GM19372 (cell line): Measurements from ENCODE around the gene CELSR2.
"Not testable (repeated sequence)": the region's sequence is repeated elsewhere in the genome, so short reads cannot be mapped to it uniquely, and the experiment has no call there.

ENCODE experiments used
- ATAC-seq: cut with Tn5 transposase; IDR thresholded peaks from one replicate; pipeline ENCODE4 v1.9.1; 2021; ENCODE audit warnings: mild to moderate bottlenecking, low read depth, moderate library complexity; ENCODE audit not compliant: unreplicated experiment

The CELSR2 gene

GRCh38 chr1:109299558-109300343 is 50.4 kb downstream of the CELSR2 start:
- no peak for ATAC-seq

GRCh38 chr1:109300650-109301151 is 51.4 kb downstream of the CELSR2 start:
- no peak for ATAC-seq

- no peak for ATAC-seq
These were observed 52.5 kb downstream of the CELSR2 start for GRCh38 chr1:109301874-109302273.

- no peak for ATAC-seq
These were observed 55.0 kb downstream of the CELSR2 start for GRCh38 chr1:109304226-109304920.

- not testable (repeated sequence) for ATAC-seq
These were observed 56.7 kb downstream of the CELSR2 start for GRCh38 chr1:109305991-109306390.

- no peak for ATAC-seq
These were observed 57.5 kb downstream of the CELSR2 start, which contains the start of gene MYBPHL for GRCh38 chr1:109306832-109307273. TSS of gene MYBPHL (minus strand) at chr1:109307011. CDS start at chr1:109306991, 20 bp downstream.

- no peak for ATAC-seq
These were observed 58.1 kb downstream of the CELSR2 start for GRCh38 chr1:109307274-109308021.

GRCh38 chr1:109309347-109309746 is 60.0 kb downstream of the CELSR2 start:
- no peak for ATAC-seq

GRCh38 chr1:109312246-109312645 is 62.9 kb downstream of the CELSR2 start:
- no peak for ATAC-seq

- ATAC-seq, result no peak
These were observed 63.8 kb downstream of the CELSR2 start for GRCh38 chr1:109312978-109313775.

- no peak for ATAC-seq
These were observed 65.5 kb downstream of the CELSR2 start for GRCh38 chr1:109314795-109315194.

GRCh38 chr1:109315288-109315687 is 65.9 kb downstream of the CELSR2 start:
- no peak for ATAC-seq

- no peak for ATAC-seq
These were observed 67.2 kb downstream of the CELSR2 start for GRCh38 chr1:109316506-109316905.

GRCh38 chr1:109319114-109319513 is 69.8 kb downstream of the CELSR2 start:
- ATAC-seq, result no peak

GRCh38 chr1:109322974-109323373 is 73.6 kb downstream of the CELSR2 start:
- no peak for ATAC-seq
